Tibial nerve (tissue), 4 donors: ENCODE measurements around the gene SCYGR2. TPM values are rescaled to one million over a fixed set of nuclear protein-coding genes. Genes with fewer than 3 reads are reported as not detected.

ENCODE experiments used
- DNase-seq, 2 donors: peaks; one replicate each; pipeline ENCODE4 v3.0.0-alpha.2; 2019; ENCODE audit warnings: low spot score in 2 of 2
- H3K27ac ChIP-seq, 4 donors: fragments of 200-600 bp; sonication (generic) in 3 of 4; one replicate each; pipeline ENCODE4 v1.5.1; 2017 to 2019; ENCODE audit warnings: mild to moderate bottlenecking in 1 of 4
- H3K27me3 ChIP-seq, 2 donors: fragments of 200-600 bp; sonication (generic) in 1 of 2; one replicate each; pipeline versions ENCODE4 v1.5.1 to v1.6.0; 2017 to 2019
- H3K36me3 ChIP-seq, 3 donors: fragments of 200-600 bp; sonication (generic); one replicate each; pipeline ENCODE4 v1.5.1; 2018 to 2019
- H3K4me1 ChIP-seq, 4 donors: fragments of 200-600 bp; sonication (generic) in 3 of 4; one replicate each; pipeline ENCODE4 v1.5.1; 2017 to 2019
- H3K4me3 ChIP-seq, 4 donors: fragments of 200-600 bp; sonication (generic) in 3 of 4; one replicate each; pipeline ENCODE4 v1.5.1; 2017 to 2019; ENCODE audit warnings: mild to moderate bottlenecking in 1 of 4, moderate library complexity in 1 of 4
- H3K9me3 ChIP-seq, 4 donors: fragments of 200-600 bp; sonication (generic) in 3 of 4; one replicate each; pipeline ENCODE4 v1.5.1; 2017 to 2019
- EP300 ChIP-seq, 2 donors: sonication (generic); formaldehyde crosslinking; IDR thresholded peaks; one replicate each; pipeline ENCODE4 v1.6.1; 2017; ENCODE audit warnings: antibody characterized with exemption in 2 of 2, mild to moderate bottlenecking in 1 of 2
- POLR2A ChIP-seq, 2 donors: fragments of 450-650 bp; IDR thresholded peaks; one replicate each; pipeline ENCODE4 v1.6.1; 2017; ENCODE audit warnings: antibody characterized with exemption in 2 of 2, mild to moderate bottlenecking in 2 of 2, moderate library complexity in 2 of 2
- WGBS, 2 donors: methylation state at CpG; one replicate each; pipeline ENCODE4 v1.1.5; 2018; 5-methylcytosine and 5-hydroxymethylcytosine counted together
- total RNA-seq, 4 donors: library from RNA; depleted of rRNA; stranded (reverse); fragments of >200 nt; gene quantifications; one replicate each; pipeline ENCODE4 v1.1.0, GENCODE V29; 2016
- TF ChIP-seq, protein P1 (sequence below), 5 experiments: fragments of 200-600 bp in 3 of 5; fragments of 450-650 bp in 2 of 5; sonication (generic) in 3 of 5; IDR thresholded peaks; one replicate each; pipeline ENCODE4 v1.5.1; 2016 to 2019; ENCODE audit warnings: antibody characterized with exemption in 5 of 5, mild to moderate bottlenecking in 3 of 5, moderate library complexity in 2 of 5

The SCYGR2 gene
- total RNA-seq, 4 donors from 2014 or later = not detected

DNA sequence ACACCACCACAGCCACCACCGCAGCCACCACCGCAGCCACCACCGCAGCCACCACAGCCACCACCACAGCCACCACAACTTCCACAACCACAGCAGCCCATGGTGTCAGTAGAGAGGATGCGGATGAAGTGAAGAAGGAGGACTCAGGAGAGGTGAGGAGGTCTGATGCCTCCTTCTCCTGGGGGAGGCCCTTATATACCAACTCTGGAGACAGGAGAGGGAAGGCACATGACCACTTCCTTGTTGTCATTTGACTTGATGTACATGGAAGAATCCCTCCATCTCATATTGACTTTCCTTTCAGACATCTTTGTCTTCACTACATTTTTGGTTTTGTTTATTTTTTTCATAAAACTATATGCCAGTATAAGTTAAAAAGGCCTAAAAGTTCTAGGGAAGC lies 16.0 kb downstream of the SCYGR2 start, which contains the start of gene SCYGR3:
Gene SCYGR3, minus strand, starts transcription at position 101 of the 400 bp plus-strand sequence. Its CDS starts 0 bp downstream, at position 101.
- WGBS, 2 donors = 99 to 100% methylated on average over 4 of the region's 4 CpGs
- TF ChIP-seq EP300 (IDR thresholded peaks at IDR 0.05) (no peak), POLR2A (IDR thresholded peaks at IDR 0.05) (no peak)
- TF ChIP-seq, protein P1, sequence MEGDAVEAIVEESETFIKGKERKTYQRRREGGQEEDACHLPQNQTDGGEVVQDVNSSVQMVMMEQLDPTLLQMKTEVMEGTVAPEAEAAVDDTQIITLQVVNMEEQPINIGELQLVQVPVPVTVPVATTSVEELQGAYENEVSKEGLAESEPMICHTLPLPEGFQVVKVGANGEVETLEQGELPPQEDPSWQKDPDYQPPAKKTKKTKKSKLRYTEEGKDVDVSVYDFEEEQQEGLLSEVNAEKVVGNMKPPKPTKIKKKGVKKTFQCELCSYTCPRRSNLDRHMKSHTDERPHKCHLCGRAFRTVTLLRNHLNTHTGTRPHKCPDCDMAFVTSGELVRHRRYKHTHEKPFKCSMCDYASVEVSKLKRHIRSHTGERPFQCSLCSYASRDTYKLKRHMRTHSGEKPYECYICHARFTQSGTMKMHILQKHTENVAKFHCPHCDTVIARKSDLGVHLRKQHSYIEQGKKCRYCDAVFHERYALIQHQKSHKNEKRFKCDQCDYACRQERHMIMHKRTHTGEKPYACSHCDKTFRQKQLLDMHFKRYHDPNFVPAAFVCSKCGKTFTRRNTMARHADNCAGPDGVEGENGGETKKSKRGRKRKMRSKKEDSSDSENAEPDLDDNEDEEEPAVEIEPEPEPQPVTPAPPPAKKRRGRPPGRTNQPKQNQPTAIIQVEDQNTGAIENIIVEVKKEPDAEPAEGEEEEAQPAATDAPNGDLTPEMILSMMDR (IDR thresholded peaks at IDR 0.05) = no peak
- Histone ChIP-seq H3K4me3 (no peak within 1 kb of the TSS), H3K9me3 (no peaks in the 10 kb centered on the region), H3K27me3 (no peaks in the 10 kb centered on the region), H3K27ac (no peak within 1 kb of the TSS), H3K4me1 (peaks cover 0 to 13% (median 0%) of the 10 kb centered on the region in 4 donors), H3K36me3 (no peaks in the 10 kb centered on the region)
- DNase-seq = no peak

DNA sequence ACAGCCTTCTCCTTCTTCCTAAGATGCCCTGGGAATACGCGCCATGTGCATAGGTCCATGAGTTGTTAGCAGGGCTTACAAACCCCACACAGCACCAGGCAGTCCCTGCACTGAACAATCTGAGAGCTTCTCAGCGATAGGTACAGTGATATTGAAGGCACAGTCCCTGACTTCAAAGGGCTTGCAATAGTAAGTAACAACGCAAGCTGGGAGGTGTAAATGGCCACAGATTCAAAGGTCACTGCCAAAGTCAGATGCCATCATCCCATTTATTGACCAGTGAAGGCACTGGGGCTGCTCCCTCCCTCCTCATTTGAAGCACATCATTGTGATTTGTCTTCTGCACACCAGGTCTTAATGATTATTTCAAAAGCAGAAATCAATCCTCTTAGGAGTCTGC lies 16.5 kb downstream of the SCYGR2 start:
- no peak for DNase-seq
- Histone ChIP-seq H3K36me3 (no peaks in the 10 kb centered on the region), H3K4me3 (no peak overlapping the region), H3K27me3 (no peaks in the 10 kb centered on the region), H3K4me1 (peaks cover 0 to 13% (median 0%) of the 10 kb centered on the region in 4 donors), H3K9me3 (no peaks in the 10 kb centered on the region), H3K27ac (no peak overlapping the region)
- 88 to 93% methylated on average over 4 of the region's 4 CpGs for WGBS, 2 donors
- no peak for TF ChIP-seq EP300 (IDR thresholded peaks at IDR 0.05)
- no peak for TF ChIP-seq POLR2A (IDR thresholded peaks at IDR 0.05)
- TF ChIP-seq, protein P1 (IDR thresholded peaks at IDR 0.05) = no peak

DNA sequence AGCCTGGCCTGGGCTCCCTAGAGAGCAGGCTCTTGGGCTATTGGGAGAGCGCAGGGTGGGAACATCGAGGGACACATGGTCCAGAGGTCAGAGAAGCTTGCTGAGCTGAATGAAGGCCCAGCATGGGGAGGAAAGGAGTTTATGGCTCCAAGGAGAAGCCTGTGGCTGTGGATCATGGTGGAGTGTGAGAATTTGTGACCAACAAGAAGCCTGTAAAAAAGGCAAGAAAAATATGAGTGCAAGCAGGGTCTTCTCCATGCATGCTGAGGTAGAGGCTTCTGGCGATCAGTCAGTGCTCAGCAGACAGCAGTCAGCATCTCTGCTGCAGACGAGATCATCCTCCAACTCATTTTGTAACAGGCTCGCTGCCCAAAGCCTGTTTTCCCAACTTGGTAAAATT lies 17.2 kb downstream of the SCYGR2 start:
- WGBS, 2 donors = 68 to 69% methylated on average over 5 of the region's 5 CpGs
- TF ChIP-seq EP300 (IDR thresholded peaks at IDR 0.05) = no peak
- TF ChIP-seq POLR2A (IDR thresholded peaks at IDR 0.05) = no peak
- TF ChIP-seq, protein P1 (IDR thresholded peaks at IDR 0.05) = no peak
- H3K4me1 ChIP-seq = peaks cover 0 to 13% (median 0%) of the 10 kb centered on the region in 4 donors
- H3K27me3 ChIP-seq = no peaks in the 10 kb centered on the region
- no peak overlapping the region for H3K27ac ChIP-seq
- no peak for DNase-seq
- no peak overlapping the region for H3K4me3 ChIP-seq
- H3K36me3 ChIP-seq = no peaks in the 10 kb centered on the region
- no peaks in the 10 kb centered on the region for H3K9me3 ChIP-seq

DNA sequence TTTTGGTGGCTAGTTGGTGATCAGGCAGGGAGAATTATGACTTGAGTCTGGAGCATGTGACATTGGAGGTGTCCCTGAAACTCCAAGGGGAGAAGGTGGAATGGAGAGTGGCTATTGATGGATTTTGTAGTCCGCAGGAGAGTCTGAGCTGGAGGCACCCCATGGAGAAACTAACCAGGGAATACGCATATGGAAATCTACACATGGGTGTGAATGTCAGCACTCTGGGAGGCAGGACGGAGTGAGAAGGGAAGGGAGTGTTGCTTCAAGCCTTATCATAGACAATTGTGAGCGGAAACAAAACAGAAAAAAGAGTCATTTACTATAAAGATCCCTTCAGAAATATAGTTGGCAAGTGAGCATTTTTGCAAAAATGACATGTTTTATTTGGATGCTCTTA lies 17.9 kb downstream of the SCYGR2 start:
- 58 to 70% methylated on average over 4 of the region's 4 CpGs for WGBS, 2 donors

More for the DNA sequence above, 17.9 kb downstream of the SCYGR2 start:
- DNase-seq = no peak
- H3K27me3 ChIP-seq = no peaks in the 10 kb centered on the region
- no peaks in the 10 kb centered on the region for H3K36me3 ChIP-seq
- no peaks in the 10 kb centered on the region for H3K9me3 ChIP-seq
- no peak overlapping the region for H3K27ac ChIP-seq
- no peak overlapping the region for H3K4me3 ChIP-seq
- H3K4me1 ChIP-seq = peaks cover 0 to 13% (median 0%) of the 10 kb centered on the region in 4 donors
- TF ChIP-seq, protein P1 (IDR thresholded peaks at IDR 0.05) = no peak
- no peak for TF ChIP-seq EP300 (IDR thresholded peaks at IDR 0.05)
- no peak for TF ChIP-seq POLR2A (IDR thresholded peaks at IDR 0.05)
